Measurements from ENCODE around the gene IRF4. TPM values are rescaled to one million over a fixed set of nuclear protein-coding genes. Genes with fewer than 3 reads are reported as not detected.

IRF4 gene
- total RNA-seq, 1 donor from 2014 or later, result 2.9 TPM

DNA sequence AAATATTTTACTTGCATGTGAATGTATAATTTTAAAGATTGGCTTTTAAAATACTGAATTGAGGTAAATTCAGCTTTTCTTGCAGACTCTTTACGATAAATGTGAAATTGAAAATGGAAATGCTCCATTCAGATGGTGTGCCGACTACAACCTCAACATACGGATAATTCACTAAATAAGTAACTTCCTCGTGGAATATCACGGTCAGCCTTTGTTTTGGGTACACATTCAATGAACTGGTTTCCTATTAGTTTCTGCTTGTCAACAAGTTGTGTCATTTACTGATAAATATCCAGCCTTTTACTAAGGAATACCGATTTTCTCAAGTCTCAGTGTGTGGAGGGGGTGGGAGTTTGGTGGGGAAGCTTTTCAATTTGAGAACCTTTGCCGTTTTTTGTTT is 2.4 kb upstream of the IRF4 start:
- DNase-seq (ENCODE audit: extremely low spot score in 2 of 2), result no peak
- H3K27ac ChIP-seq, result no peak overlapping the region
- TF ChIP-seq POLR2AphosphoS5 (IDR thresholded peaks at IDR 0.05; ENCODE audit: insufficient read depth in 1 of 2, low read depth in 1 of 2) (no peak), POLR2A (IDR thresholded peaks at IDR 0.05) (no peak)
- TF ChIP-seq, protein P1, sequence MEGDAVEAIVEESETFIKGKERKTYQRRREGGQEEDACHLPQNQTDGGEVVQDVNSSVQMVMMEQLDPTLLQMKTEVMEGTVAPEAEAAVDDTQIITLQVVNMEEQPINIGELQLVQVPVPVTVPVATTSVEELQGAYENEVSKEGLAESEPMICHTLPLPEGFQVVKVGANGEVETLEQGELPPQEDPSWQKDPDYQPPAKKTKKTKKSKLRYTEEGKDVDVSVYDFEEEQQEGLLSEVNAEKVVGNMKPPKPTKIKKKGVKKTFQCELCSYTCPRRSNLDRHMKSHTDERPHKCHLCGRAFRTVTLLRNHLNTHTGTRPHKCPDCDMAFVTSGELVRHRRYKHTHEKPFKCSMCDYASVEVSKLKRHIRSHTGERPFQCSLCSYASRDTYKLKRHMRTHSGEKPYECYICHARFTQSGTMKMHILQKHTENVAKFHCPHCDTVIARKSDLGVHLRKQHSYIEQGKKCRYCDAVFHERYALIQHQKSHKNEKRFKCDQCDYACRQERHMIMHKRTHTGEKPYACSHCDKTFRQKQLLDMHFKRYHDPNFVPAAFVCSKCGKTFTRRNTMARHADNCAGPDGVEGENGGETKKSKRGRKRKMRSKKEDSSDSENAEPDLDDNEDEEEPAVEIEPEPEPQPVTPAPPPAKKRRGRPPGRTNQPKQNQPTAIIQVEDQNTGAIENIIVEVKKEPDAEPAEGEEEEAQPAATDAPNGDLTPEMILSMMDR (IDR thresholded peaks at IDR 0.05), result no peak
- H3K4me3 ChIP-seq, result no peak overlapping the region
- intact Hi-C loops (cut with DNase I), result no loop called here
- H3K9me3 ChIP-seq, result no peaks in the 10 kb centered on the region
- no peaks in the 10 kb centered on the region for H3K36me3 ChIP-seq
- no peaks in the 10 kb centered on the region for H3K27me3 ChIP-seq
- peaks cover 26% of the 10 kb centered on the region for H3K4me1 ChIP-seq

DNA sequence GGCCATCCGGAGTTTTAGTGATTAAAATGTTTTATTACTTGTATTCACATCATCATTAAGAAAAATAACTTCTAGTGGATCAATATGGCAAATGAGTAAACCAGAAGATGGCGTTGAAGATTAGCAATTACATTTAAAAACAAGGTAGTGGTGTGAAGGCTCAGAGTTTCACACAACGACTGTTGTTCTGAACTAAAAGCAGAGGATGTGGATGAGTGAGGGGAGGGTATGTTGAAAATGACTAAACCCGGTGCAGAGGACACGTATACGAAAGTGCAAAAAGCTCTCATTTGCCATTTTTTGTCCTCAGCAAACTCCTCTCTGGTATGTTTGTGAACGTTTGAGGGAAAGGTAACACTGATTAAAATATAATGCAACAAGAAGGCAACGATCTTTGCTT is 1.9 kb upstream of the IRF4 start:
- no peak overlapping the region for H3K4me3 ChIP-seq
- no peaks in the 10 kb centered on the region for H3K27me3 ChIP-seq

DNA sequence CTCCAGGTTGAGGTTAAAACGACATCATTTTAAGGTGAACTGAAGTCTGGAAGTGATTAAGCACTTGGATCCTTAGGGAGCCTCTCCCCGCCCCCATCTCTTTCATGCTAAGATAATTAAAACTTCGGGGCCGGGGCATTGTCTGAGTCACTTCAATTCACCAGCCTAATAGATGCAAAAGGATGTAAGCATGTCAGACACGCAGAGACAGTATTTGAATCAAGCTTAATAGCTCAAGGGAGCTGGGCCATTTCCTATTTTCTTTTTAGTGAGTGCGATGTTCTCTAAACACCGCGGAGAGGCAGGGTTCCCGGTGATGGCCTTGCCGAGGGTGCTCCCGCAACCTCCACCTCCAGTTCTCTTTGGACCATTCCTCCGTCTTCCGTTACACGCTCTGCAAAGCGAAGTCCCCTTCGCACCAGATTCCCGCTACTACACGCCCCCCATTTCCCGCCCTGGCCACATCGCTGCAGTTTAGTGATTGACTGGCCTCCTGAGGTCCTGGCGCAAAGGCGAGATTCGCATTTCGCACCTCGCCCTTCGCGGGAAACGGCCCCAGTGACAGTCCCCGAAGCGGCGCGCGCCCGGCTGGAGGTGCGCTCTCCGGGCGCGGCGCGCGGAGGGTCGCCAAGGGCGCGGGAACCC is 516 bp upstream of the IRF4 start:
- TF ChIP-seq, protein P1 (IDR thresholded peaks at IDR 0.05), result no peak
- TF ChIP-seq POLR2A (IDR thresholded peaks at IDR 0.05) (no peak), POLR2AphosphoS5 (IDR thresholded peaks at IDR 0.05; ENCODE audit: insufficient read depth in 1 of 2, low read depth in 1 of 2) (no peak)
- no peaks in the 10 kb centered on the region for H3K9me3 ChIP-seq
- no peaks in the 10 kb centered on the region for H3K36me3 ChIP-seq
- H3K27me3 ChIP-seq, result no peaks in the 10 kb centered on the region
- DNase-seq (ENCODE audit: extremely low spot score in 2 of 2), result peak in 1 of 2 donors; percentile 58
- intact Hi-C loops (cut with DNase I), result no loop called here
- peak overlapping the region; percentile 40 to 47 for H3K4me3 ChIP-seq
- peak overlapping the region; percentile 84 for H3K27ac ChIP-seq
- H3K4me1 ChIP-seq, result peaks cover 29% of the 10 kb centered on the region

More for the DNA sequence above, 1.9 kb upstream of the IRF4 start:
- peaks cover 29% of the 10 kb centered on the region for H3K4me1 ChIP-seq
- no peaks in the 10 kb centered on the region for H3K9me3 ChIP-seq
- no peak for DNase-seq (ENCODE audit: extremely low spot score in 2 of 2)
- no peak overlapping the region for H3K27ac ChIP-seq
- no peaks in the 10 kb centered on the region for H3K36me3 ChIP-seq
- intact Hi-C loops (cut with DNase I), result no loop called here
- TF ChIP-seq POLR2AphosphoS5 (IDR thresholded peaks at IDR 0.05; ENCODE audit: insufficient read depth in 1 of 2, low read depth in 1 of 2) (no peak), POLR2A (IDR thresholded peaks at IDR 0.05) (no peak)
- TF ChIP-seq, protein P1 (IDR thresholded peaks at IDR 0.05), result no peak

DNA sequence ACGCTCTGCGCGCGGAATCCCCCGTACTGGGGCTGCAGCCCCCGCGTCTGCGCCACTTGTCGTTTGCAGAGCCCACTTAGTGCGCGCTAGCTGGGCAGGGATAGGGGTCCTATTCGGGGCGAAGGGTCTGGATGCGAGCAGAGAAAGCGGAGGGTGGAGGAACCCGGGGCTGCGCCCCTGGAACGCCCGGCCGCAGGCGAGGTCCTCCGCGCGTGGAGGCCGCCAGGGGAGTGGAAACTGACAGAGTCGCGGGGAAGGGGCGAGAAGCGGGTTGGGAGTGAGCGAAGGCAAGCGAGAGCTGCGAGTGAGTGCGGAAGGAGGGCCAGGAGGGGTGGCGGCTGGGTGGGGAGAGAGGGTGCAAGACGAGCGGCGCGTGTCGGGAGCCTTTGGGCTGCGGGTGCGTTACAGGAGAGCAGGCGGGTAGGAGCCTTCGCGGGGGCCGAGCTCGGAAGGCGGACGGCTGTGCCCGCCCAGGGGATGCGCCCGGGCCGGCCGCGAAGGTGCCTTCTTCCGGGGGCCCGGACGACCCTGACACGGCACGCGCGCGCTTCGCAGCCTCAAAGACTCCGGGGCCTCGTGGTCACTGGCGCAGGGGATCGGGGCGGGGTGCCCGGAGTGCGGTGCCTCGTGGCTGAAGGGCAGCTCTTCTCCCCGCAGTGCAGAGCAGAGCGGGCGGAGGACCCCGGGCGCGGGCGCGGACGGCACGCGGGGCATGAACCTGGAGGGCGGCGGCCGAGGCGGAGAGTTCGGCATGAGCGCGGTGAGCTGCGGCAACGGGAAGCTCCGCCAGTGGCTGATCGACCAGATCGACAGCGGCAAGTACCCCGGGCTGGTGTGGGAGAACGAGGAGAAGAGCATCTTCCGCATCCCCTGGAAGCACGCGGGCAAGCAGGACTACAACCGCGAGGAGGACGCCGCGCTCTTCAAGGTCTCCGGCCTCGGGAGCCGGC is 1.2 kb downstream of the IRF4 start:
- H3K27me3 ChIP-seq, result no peaks in the 10 kb centered on the region
- no peak for DNase-seq (ENCODE audit: extremely low spot score in 2 of 2)
- intact Hi-C loops (cut with DNase I), result no loop called here
- no peaks in the 10 kb centered on the region for H3K9me3 ChIP-seq
- H3K4me3 ChIP-seq, result peak overlapping the region; percentile 40 to 47
- H3K4me1 ChIP-seq, result peaks cover 29% of the 10 kb centered on the region
- no peaks in the 10 kb centered on the region for H3K36me3 ChIP-seq
- no peak for TF ChIP-seq POLR2AphosphoS5 (IDR thresholded peaks at IDR 0.05; ENCODE audit: insufficient read depth in 1 of 2, low read depth in 1 of 2)
- TF ChIP-seq, protein P1 (IDR thresholded peaks at IDR 0.05), result no peak
- no peak for TF ChIP-seq POLR2A (IDR thresholded peaks at IDR 0.05)
- H3K27ac ChIP-seq, result peak overlapping the region; percentile 84
